Measurements from ENCODE around the gene MED15. TPM values are rescaled to one million over a fixed set of nuclear protein-coding genes. Genes with fewer than 3 reads are reported as not detected.

The MED15 gene
- total RNA-seq, 4 donors from 2014 or later = 36.5 to 90.5 (median 57.2) TPM

GRCh38 chr22:20486229-20486628 lies 21.2 kb upstream of the MED15 start:
- TF ChIP-seq CTCF (IDR thresholded peaks at IDR 0.05) = no peak
- no peak for ATAC-seq (ENCODE audit: low FRiP score)
- no peak for DNase-seq (ENCODE audit: low spot score)

GRCh38 chr22:20487715-20488114 lies 19.7 kb upstream of the MED15 start:
- no peak for TF ChIP-seq CTCF (IDR thresholded peaks at IDR 0.05)
- DNase-seq (ENCODE audit: low spot score) (no peak), ATAC-seq (ENCODE audit: low FRiP score) (no peak)

GRCh38 chr22:20488946-20489345 lies 18.5 kb upstream of the MED15 start:
- DNase-seq (ENCODE audit: low spot score) = no peak
- no peak for TF ChIP-seq CTCF (IDR thresholded peaks at IDR 0.05)
- no peak for ATAC-seq (ENCODE audit: low FRiP score)

- no peak for ATAC-seq (ENCODE audit: low FRiP score)
- TF ChIP-seq CTCF (IDR thresholded peaks at IDR 0.05) = no peak
- no peak for DNase-seq (ENCODE audit: low spot score)
Measured at GRCh38 chr22:20490183-20490940, 17.0 kb upstream of the MED15 start.

- TF ChIP-seq CTCF (IDR thresholded peaks at IDR 0.05) = no peak
- no peak for ATAC-seq (ENCODE audit: low FRiP score)
Measured at GRCh38 chr22:20490941-20491307, 16.5 kb upstream of the MED15 start.

GRCh38 chr22:20491346-20491745 lies 16.1 kb upstream of the MED15 start:
- no peak for TF ChIP-seq CTCF (IDR thresholded peaks at IDR 0.05)
- ATAC-seq (ENCODE audit: low FRiP score) = no peak

More at GRCh38 chr22:20490941-20491307, 16.5 kb upstream of the MED15 start:
- DNase-seq (ENCODE audit: low spot score) = no peak

More at GRCh38 chr22:20491346-20491745, 16.1 kb upstream of the MED15 start:
- no peak for DNase-seq (ENCODE audit: low spot score)

All from omental fat pad (tissue), 4 donors.